ENCODE measurements around the gene RSPH3.
A peak's percentile ranks its signal among the peaks of the same experiment; 100 is the strongest.
"Not testable (repeated sequence)": the region's sequence is repeated elsewhere in the genome, so short reads cannot be mapped to it uniquely, and the experiment has no call there.

The RSPH3 gene

GRCh38 chr6:158999666-159000403, at the start of gene RSPH3:
RSPH3 (minus strand) TSS chr6:159000202; CDS start chr6:158999550, 652 bp downstream.
- peak; percentile 79 for DNase-seq (ENCODE audit: low read depth)

DNA sequence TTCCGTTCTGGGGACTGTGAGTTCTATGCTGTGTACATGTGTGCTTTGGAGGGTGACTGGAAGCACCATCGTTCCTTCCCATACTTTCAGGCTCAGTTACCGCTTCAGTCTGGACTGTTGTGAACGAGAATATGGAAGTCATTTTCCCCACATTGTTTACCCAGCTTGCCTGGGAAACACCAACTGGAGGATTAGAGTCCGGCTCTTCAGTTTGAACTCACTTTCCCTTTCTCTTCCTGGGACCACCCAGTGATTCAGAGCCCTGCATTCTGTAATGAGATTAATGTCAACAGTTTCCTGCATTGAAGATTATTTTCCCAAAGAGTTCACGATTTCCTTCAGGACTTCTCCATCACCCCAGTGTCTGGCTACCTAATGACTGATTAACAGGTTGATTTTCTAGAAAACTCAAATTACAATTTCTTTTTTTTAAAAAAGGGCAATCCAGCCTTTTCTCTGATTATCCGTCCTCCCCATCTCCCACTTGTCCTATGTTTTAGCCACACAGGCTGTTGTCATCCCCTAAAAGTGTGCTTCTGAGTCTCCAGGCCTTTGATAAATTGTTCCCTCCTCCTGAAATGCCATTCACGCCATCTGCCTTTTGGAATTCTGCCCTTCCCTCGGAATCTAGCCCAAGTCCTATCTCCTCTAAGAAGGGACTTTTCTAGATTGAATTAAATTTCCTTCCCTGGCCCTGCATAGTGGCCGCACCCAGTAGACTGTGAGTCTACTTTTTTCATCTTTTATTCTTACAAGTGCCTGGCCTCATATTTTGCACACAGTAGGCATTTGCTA, 48.1 kb upstream of the RSPH3 start:
- no peak for DNase-seq (ENCODE audit: low read depth)

- no peak for DNase-seq (ENCODE audit: low read depth)
Measured at GRCh38 chr6:159045801-159046200, 45.8 kb upstream of the RSPH3 start.

GRCh38 chr6:159044899-159045727, 45.1 kb upstream of the RSPH3 start, which contains the start of gene TAGAP:
TAGAP (minus strand) TSS chr6:159044991; CDS start chr6:159044146, 845 bp downstream.
- peak; percentile 79 for DNase-seq (ENCODE audit: low read depth)

GRCh38 chr6:159043947-159044346, 43.9 kb upstream of the RSPH3 start:
- no peak for DNase-seq (ENCODE audit: low read depth)

DNA sequence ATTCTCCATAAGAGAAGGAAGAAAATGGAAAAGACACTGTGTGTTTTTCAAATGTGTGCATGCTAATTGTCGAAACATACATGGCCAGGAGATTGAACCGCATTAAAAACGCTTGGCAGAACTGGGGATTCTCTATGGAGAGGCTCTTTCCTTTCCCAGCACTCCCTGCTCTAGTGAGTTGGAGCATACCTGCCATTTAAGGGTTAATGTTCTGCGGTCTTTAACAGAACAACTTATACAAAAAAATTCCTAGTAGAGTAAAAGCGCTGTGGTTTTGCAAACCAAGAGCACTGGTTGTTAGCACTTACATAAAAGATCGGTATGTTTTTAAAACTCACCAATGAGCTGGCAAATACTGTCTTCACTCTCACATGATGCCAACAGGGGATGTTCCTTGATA, 43.2 kb upstream of the RSPH3 start:
- DNase-seq (ENCODE audit: low read depth) = no peak

DNA sequence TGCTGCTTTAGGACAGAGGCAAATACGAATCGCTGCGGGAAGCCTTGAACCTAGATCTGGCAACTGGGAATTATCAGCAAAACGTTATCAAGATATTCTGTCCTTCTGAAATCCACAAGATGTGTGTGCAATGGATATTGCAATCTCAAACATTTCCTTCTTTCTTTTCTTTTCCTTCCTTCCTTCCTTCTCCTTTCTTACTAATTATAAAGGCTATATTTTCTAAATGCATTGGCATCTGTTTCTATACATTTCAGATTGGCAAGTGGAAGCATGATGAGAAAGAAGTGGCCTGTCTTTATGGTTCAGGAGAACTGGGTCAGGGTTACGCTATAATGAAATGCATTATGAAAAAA, 42.8 kb upstream of the RSPH3 start:
- no peak for DNase-seq (ENCODE audit: low read depth)

GRCh38 chr6:159042003-159042825, 42.2 kb upstream of the RSPH3 start:
- DNase-seq (ENCODE audit: low read depth) = peak; percentile 65

GRCh38 chr6:159041181-159041580, 41.2 kb upstream of the RSPH3 start:
- no peak for DNase-seq (ENCODE audit: low read depth)

DNA sequence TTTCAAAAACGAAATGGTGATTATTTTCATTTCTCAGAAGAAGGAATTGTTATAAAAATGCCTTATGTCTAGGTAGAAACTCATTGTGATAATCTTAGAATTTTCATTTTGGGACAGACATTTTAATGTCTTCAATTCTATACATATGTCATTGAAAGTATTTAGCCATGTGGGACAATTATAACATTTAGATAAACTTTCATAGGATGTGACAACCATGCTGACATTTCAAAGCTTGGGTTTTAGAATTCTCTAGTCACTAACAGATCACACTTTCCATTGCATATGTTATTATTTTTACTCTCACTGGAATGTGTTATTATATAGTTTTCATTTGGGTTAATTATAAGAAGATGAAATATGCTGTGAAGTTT, 39.9 kb upstream of the RSPH3 start:
- no peak for DNase-seq (ENCODE audit: low read depth)

- no peak for DNase-seq (ENCODE audit: low read depth)
Measured at GRCh38 chr6:159038914-159039884, 39.2 kb upstream of the RSPH3 start.

GRCh38 chr6:159038318-159038717, 38.3 kb upstream of the RSPH3 start:
- not testable (repeated sequence) for DNase-seq (ENCODE audit: low read depth)

- no peak for DNase-seq (ENCODE audit: low read depth)
Measured at GRCh38 chr6:159037756-159038290, 37.8 kb upstream of the RSPH3 start.

DNA sequence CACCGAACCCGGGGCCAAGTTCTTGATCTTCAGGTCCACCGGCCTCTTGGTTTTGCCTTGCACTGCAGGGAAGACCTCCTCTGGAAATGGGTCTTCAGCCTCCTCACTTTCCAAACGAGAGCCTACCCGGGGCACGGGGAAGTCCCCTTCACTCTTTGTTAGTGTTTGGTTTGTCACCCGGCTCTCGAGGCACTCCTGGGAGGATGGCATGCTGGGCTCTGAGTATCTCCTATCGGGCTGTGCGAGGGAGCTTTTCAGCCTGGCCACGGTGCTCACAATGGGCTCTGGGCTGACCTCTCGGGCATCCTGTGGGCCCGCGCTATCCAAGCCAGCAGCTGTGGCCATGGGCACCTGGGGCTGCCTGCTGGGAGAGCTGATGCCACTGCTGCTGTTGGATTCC, 36.7 kb upstream of the RSPH3 start:
- no peak for DNase-seq (ENCODE audit: low read depth)

- DNase-seq (ENCODE audit: low read depth) = no peak
Measured at GRCh38 chr6:159035891-159036290, 35.9 kb upstream of the RSPH3 start.

- DNase-seq (ENCODE audit: low read depth) = no peak
Measured at GRCh38 chr6:159033160-159034049, 33.4 kb upstream of the RSPH3 start.

GRCh38 chr6:159031846-159032245, 31.8 kb upstream of the RSPH3 start:
- DNase-seq (ENCODE audit: low read depth) = no peak

DNA sequence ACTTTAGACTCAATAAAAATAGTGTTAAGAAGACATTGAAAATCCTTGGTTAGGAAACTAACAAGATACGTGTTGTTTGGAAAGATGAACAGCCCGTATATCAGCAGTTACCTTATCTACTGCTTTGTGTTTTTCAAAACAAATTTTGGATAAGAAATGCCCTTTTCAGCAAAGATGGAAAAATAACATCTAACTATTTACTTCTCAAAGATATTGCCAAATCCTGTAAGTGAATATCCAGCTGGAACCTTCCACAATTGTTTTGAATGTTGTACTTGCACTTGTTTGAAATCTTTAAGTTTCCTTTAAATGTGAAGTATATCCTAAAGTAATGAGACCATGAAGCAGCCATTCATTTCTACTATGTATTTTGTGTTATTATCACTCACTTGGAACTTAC, 30.2 kb upstream of the RSPH3 start:
- DNase-seq (ENCODE audit: low read depth) = no peak

GRCh38 chr6:159025224-159025623, 25.2 kb upstream of the RSPH3 start:
- DNase-seq (ENCODE audit: low read depth) = not testable (repeated sequence)
